GM12891 (cell line): Measurements from ENCODE around the gene PKP2.
A peak's percentile ranks its signal among the peaks of the same experiment; 100 is the strongest.
"Not testable (repeated sequence)": the region's sequence is repeated elsewhere in the genome, so short reads cannot be mapped to it uniquely, and the experiment has no call there.

Experiments used
- DNase-seq: peaks from one replicate; pipeline ENCODE4 v3.0.0; 2011; ENCODE audit warnings: low spot score; ENCODE audit not compliant: insufficient read length
- FAIRE-seq: peaks from 2 replicates; lab custom pipeline; 2011; peaks lifted over from hg19 to GRCh38; lab: Jason Lieb, UNC
- PAX5 ChIP-seq: IDR thresholded peaks from 2 replicates; pipeline ENCODE4 v1.6.1; 2011; ENCODE audit warnings: low read length, moderate library complexity, mild to moderate bottlenecking; ENCODE audit not compliant: insufficient read depth, severe bottlenecking
- POLR2A ChIP-seq: IDR thresholded peaks from 2 replicates; pipeline ENCODE4 v1.6.1; 2011; ENCODE audit warnings: low read depth, low read length, control low read depth
- POLR2AphosphoS5 ChIP-seq: IDR thresholded peaks from 2 replicates; pipeline ENCODE4 v1.6.1; 2011; ENCODE audit warnings: low read depth, low read length, control low read depth
- POU2F2 ChIP-seq: IDR thresholded peaks from 2 replicates; pipeline ENCODE4 v1.6.1; 2011; ENCODE audit warnings: low read depth, mild to moderate bottlenecking, control low read depth, low read length, moderate library complexity
- SPI1 ChIP-seq: IDR thresholded peaks from 2 replicates; pipeline ENCODE4 v1.6.1; 2011; ENCODE audit warnings: low read depth, low read length, control low read depth
- TAF1 ChIP-seq: IDR thresholded peaks from 2 replicates; pipeline ENCODE4 v1.6.1; 2011; ENCODE audit warnings: low read depth, low read length, control low read depth

PKP2 gene

GRCh38 chr12:32885831-32886230, 10.7 kb downstream of the PKP2 start:
- DNase-seq (no peak), FAIRE-seq (no peak)
- TF ChIP-seq POU2F2 (no peak), TAF1 (no peak), POLR2A (no peak), PAX5 (no peak), POLR2AphosphoS5 (no peak), SPI1 (no peak)

DNA sequence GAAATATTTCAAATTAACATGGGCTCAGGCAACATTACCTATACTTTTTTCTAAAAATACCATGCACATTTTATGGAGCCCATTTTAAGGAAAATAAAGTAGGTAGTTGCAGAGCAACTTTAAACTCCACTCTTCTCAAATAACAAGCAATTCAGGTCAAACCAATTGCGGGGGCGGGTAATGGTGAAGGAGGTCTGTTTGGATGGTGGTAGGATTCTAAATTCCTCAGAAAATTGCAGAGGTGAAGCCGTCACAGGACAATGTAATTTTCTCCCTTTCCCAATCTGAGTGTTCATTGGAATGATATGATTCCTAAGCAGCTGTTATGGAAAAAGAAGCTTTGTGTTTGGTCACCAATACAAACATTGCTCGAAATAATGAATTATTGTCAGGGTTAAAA, 11.6 kb downstream of the PKP2 start:
- FAIRE-seq, result no peak
- TF ChIP-seq POLR2AphosphoS5 (no peak), POU2F2 (no peak)
- no peak for DNase-seq

- TF ChIP-seq SPI1, result no peak
- DNase-seq, result no peak
- FAIRE-seq, result no peak
Observed at GRCh38 chr12:32881702-32882101, 14.9 kb downstream of the PKP2 start.

- no peak for TF ChIP-seq POLR2AphosphoS5
- no peak for TF ChIP-seq TAF1
- TF ChIP-seq POU2F2, result no peak
- TF ChIP-seq POLR2A, result no peak
- TF ChIP-seq SPI1, result no peak
- no peak for TF ChIP-seq PAX5
- FAIRE-seq, result no peak
- no peak for DNase-seq
Observed at GRCh38 chr12:32881107-32881506, 15.5 kb downstream of the PKP2 start.

GRCh38 chr12:32879066-32879465, 17.5 kb downstream of the PKP2 start:
- DNase-seq, FAIRE-seq: not testable (repeated sequence)

DNA sequence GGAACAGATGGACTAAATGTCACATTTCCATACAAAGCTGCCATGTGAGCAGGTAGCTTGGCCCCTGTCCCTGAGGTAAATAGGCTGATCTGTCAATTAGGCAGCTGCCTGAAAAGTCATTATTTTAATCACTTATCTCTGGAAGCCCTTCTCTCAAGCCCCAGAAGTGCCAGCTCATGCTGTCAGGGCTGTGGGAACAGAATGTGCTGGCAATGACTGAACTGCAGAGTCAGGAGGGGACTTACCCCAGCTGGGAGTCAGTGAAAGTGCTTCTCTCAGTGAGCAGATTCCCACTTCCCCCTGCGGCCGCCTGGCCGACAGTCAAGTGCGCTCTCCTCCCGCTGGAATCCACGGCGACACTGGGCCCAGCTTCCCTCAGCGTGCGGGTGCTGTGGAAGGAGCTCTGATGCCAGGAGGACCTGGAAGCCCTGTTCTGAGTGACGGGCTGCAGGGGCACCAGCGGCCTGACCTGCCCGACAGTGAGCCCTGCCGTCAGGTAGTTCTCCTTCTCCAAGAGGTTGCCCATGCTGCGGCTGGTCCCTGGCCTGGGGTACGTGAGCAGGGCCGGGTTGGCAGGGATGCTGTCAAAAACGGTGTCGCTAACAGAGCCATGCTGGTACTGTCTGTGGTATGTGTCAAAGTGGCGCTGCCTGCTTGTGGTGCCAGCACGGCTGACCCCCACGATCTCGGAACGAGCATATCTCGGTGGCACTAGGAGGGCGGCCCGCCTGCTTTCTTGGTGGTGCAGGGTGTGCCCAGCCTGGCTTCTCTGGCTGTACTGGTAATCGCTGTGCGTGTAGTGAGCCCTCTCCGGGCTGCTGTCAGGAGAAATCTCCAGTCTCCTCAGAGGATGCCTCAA, 18.7 kb downstream of the PKP2 start:
- TF ChIP-seq TAF1 (no peak), SPI1 (peak; percentile 23; the same call in 1 of the 2 replicates)
- DNase-seq, result no peak
- FAIRE-seq, result no peak

- no peak for FAIRE-seq
- no peak for TF ChIP-seq POU2F2
- no peak for TF ChIP-seq PAX5
- no peak for TF ChIP-seq SPI1
- DNase-seq, result no peak
Observed at GRCh38 chr12:32876004-32876403, 20.6 kb downstream of the PKP2 start.

DNA sequence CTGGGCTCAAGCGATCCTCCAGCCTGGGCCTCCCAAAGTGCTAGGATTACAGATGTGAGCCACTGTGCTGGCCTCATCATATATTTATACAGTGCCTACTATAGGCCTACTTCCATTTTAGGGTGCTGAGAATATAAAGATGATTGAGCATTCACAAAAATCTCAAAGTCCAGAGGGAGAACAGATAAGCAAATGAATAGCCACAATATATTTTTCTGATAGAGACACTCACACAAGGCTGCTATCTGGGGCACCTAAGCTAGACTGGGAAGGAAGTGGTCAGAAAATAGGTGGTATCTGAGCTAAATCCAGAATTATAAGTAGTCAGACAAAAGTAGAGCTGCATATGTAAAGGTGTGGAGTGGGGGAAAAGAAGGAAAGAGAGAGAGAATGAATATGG, 21.6 kb downstream of the PKP2 start:
- FAIRE-seq (no peak), DNase-seq (no peak)
- no peak for TF ChIP-seq POU2F2
- TF ChIP-seq POLR2AphosphoS5, result no peak
- TF ChIP-seq TAF1, result no peak
- no peak for TF ChIP-seq PAX5
- TF ChIP-seq POLR2A, result no peak
- no peak for TF ChIP-seq SPI1

DNA sequence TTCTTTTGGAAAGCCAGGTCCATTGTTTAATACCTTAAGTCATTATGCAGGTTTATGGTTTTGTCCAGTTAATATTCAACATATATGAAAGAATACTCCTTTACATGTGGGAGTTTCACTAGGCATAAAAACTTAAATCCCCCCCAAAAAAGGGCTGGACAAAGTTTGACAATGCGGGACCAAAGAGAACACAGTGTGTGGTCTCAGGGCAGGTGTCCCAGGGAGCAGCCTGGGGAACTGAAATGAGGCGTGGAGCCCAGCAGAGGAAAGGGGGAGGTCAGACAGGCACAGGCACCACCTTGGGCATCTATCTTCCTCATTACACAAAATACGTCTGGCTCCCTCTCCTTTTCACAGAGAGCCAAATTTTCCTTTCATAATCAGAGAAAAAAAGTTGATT, 22.5 kb downstream of the PKP2 start:
- FAIRE-seq, result no peak
- TF ChIP-seq POLR2A (no peak), TAF1 (no peak), POU2F2 (no peak), PAX5 (no peak), SPI1 (no peak)
- DNase-seq, result no peak

DNA sequence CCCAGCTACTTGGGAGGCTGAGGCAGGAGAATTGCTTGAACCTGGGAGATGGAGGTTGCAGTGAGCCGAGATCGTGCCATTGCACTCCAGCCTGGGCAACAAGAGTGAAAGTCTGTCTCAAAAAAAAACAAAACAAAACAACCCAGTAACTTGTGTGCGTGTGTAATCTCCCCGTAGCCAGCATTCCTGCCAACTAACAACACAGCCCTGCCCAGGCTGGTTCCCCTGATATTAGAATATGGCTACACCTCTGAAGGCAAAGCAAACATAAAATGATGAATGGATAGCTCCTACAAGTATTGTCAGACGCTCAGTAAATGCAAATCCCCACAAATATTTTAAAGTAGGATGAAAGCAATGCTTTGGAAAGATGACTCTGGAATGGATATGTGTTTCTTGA, 24.2 kb downstream of the PKP2 start:
- DNase-seq, FAIRE-seq: not testable (repeated sequence)

GRCh38 chr12:32870716-32871115, 25.9 kb downstream of the PKP2 start:
- DNase-seq, result no peak

DNA sequence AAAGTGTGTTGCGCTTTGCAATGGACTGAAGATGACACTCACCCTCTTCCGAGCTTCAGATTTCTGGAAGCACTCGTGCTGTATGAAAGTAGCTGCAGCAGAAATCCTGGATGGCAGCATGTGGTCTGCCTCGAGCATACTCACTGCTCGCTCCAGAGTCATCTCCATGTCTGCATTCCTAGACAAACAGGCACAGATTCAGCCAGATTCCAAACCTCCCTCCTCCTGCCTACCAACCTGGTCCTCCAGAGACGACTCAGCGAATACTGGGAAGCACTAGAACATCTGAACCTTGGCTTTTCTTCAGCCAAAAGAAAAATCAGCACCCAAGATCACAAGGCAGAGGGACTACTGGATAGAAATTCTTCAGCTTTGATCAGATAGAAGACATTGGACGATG, 27.7 kb downstream of the PKP2 start:
- DNase-seq (no peak), FAIRE-seq (no peak)
- TF ChIP-seq POU2F2 (no peak), TAF1 (no peak), SPI1 (no peak), POLR2AphosphoS5 (no peak), POLR2A (no peak), PAX5 (no peak)

More at GRCh38 chr12:32870716-32871115, 25.9 kb downstream of the PKP2 start:
- no peak for TF ChIP-seq POLR2AphosphoS5
- no peak for TF ChIP-seq PAX5
- TF ChIP-seq POLR2A, result no peak
- no peak for FAIRE-seq
